Fibroblast of peridontal ligament (primary cell): ENCODE measurements around the gene CAPRIN1.
A peak's percentile ranks its signal among the peaks of the same experiment; 100 is the strongest.
"Not testable (repeated sequence)": the region's sequence is repeated elsewhere in the genome, so short reads cannot be mapped to it uniquely, and the experiment has no call there.

Source experiments
- DNase-seq: peaks from one replicate; pipeline ENCODE4 v3.0.0-alpha.2; 2010; ENCODE audit errors: extremely low read depth

CAPRIN1 gene

DNA sequence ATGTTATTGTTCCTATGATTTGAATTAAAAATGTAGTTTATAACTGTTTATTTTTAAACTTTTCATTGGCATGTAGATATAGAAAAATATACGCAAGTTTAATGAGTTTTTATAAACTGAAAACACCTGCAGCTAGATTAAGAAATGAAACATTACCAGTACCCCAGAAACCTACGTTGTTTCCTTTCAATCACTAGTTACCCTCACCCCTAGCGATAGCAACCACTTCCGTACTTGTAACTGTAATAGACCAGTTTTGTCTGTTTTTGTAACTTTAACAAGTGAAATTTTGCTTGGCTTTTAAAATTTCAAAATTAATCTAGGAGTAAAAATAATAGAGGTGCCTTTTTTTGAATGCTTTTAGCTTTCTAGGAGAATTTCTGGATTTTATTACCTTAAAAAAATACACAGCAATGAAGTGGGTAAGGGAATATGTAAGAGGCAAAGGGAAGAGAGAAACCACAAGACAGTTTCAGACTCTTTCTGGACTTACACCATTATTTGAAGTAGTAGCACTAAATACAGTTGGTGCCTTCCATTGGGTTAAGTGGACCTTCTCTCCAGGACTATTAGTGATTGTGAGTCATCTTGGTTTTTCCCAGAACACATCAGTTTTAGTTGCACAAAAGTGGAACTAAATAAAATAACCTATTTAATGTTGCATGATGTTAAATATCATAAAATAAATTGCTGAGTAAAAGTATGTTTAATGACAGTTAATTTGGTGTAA lies 35.2 kb downstream of the CAPRIN1 start:
- DNase-seq: peak; percentile 27

DNA sequence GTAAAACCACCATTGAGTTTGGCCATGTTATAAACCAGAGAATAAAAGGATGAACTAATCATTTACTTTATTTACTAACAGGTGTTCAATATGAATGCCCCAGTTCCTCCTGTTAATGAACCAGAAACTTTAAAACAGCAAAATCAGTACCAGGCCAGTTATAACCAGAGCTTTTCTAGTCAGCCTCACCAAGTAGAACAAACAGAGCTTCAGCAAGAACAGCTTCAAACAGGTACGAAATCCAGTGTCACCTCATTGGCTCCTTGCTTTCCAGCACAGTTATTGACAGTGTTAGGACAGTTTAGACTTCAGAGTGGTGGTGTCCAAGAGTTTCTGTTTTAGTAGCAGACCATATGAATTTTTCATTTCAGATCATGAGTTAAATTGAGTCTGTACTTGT lies 40.3 kb downstream of the CAPRIN1 start:
- DNase-seq: no peak

DNA sequence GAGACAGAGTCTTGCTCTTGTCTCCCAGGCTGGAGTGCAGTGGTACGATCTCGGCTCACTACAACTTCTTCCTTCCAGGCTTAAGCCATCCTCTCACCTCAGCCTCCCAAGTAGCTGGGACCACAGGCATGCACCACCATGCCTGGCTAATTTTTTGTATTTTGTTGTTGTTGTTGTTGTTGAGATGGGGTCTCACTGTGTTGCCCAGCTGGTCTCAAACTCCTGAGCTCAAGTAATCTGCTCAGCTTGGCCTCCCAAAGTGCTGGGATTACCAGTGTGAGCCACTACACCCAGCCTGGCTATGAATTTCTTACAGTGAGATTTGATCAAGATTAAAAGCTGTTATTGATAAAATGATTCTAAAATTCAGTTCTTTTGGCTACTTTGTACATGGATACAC lies 43.4 kb downstream of the CAPRIN1 start:
- DNase-seq: not testable (repeated sequence)

DNA sequence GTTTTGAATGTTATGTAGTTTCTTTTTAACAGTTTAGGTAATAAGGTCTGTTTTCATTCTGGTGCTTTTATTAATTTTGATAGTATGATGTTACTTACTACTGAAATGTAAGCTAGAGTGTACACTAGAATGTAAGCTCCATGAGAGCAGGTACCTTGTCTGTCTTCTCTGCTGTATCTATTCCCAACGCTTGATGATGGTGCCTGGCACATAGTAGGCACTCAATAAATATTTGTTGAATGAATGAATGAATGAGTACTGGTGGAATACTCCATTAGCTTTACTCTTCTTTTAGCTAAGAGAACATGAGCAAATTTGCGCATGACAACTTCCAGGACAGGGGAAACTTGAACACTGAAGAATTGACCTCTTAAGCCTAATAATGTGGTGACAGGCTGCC lies 47.3 kb downstream of the CAPRIN1 start:
- DNase-seq: no peak

DNA sequence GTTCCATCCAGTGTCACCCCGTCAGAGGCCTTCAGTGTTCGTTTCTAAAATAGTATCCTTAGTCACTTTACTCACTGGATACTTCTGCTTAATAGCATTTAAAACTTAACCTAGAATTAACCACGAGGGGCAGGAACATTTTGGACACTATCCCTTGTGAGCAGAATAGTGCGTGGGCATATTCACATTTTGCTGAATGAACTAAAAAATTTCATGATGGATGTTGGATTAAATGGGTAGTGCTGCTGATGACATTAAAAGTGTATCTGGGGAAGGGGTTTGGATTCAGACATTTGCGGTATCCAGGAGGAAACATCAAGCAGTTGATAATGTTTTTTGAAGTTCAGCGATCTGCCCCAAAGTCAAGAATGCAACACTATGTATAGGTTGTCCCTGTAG lies 53.1 kb downstream of the CAPRIN1 start:
- no peak for DNase-seq

DNA sequence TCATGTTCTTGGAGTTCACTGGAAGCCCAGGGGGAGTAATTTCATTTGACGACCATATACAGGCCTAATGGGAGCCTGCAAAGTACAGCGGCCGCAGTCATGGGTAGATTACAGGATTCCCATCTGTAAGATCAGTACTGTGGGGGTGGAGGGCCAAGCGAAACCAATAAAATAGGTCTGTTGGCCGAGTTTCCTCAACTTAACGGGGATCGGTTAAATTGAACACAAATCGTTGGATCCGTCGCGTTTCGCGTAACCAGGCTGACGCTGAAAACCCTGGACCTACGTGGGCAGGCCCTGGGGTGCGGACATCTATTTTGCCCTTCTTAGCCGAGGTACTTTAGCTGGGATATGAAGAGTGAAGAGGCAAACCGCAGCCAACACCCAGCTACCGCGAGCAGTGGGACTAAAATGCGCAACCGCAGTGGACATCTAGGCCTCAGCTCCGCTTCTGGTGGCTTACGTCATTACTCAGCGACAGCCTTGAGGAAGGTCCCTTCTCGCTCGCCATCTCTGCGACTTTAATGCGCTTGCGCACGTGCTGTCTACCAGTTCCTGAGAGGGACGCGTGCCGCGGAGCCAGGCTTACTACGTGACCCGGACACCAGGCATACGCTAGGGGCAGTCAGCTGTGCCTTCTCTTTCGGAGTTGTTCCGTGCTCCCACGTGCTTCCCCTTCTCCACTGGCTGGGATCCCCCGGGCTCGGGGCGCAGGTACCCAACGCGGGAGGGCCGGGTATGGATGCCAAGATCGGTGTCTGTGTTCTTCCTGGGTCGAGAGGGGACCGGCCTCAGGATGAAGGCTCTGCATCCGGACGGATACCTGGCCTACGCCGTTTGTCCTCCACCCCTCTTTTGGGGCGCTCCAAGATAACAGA lies 53.8 kb downstream of the CAPRIN1 start, which contains the start of gene NAT10:
TSS of gene NAT10 (plus strand) at position 551 of the 878 bp plus-strand sequence. CDS start 2,597 bp downstream, outside the sequence.
- DNase-seq: peak; percentile 99

DNA sequence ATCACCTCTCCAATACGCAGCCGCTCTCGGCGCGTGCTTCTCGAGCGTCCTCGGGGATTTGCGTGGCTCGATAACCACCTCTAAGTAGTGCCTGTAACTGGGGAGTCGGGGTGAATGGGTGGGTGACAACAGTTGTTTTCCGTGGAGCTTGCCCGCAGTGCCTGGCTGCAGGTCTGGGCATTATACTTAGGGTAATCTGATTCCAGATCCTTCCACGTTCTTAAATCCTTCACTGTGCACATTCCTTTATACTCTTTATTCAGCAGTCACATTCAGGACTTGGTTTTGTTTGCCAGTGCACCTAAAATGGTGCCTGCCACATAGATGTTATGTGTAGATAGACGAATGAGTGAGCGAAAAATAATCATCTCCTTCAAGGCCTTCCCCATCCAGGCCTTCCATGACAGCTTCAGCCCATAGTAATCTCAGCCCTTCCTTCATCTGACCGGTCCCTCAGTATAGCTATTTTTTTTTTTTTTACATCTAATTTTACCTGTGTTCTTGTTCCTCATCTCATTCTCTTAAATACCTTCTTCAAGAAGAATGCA lies 54.5 kb downstream of the CAPRIN1 start:
- peak; percentile 38 for DNase-seq

DNA sequence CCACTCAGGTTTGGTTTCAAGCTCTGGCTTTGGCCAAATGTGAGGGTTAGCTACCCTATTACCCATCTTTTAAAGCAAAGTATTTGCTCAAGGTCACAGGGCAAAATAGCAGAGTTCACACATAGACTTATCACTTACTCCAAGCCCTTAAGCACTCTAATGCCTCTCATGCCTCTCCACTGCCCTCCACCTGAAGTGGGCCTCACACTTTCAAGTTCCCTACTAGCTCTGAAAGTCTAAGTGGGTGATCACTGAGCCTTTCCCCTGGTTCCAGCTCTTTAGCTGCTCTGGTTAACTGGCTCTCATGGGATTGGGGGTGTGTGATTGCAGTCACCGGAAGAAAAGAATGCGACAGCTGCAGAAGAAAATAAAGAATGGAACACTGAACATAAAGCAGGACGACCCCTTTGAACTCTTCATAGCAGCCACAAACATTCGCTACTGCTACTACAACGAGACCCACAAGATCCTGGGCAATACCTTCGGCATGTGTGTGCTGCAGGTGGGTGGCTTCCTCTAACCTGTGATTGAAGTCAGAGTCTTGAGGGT lies 60.3 kb downstream of the CAPRIN1 start:
- no peak for DNase-seq

DNA sequence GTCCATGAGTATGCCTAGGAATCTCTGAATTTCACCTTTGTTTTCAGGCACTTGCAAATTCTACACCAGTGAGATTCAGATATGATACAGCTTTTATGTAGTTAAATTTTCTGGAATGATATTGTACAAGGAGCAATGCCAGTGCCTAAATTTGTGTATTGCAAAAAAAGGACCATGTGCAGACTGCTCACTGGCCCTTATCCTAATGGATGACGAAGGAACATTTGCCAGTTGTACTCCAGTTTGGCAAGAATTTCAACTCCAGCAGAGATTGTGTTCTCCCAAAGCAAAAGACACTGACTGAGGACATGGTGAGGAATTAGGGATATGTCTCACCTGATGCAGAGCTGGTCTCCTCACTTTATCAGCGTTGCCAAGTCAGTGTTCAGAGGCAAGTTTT lies 62.5 kb downstream of the CAPRIN1 start:
- no peak for DNase-seq

DNA sequence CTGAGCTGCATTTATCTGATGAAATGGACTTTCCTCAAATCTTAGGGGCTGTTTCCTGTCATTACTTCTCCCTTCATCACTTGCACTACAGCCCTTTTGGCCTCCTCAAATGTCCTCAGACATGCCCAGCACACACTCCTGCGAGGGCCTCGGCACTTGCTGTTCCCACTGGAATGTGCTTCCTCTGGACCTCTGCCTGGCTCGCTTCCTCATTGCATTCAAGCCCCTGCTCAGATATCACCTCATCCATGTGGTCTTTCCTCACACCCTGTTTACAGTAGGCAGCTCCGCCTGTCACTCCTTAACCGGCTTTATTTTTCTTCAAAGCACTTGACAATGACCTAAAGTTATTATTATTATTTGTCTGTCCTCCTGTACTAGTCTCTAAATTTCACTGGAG lies 62.9 kb downstream of the CAPRIN1 start:
- DNase-seq: no peak

DNA sequence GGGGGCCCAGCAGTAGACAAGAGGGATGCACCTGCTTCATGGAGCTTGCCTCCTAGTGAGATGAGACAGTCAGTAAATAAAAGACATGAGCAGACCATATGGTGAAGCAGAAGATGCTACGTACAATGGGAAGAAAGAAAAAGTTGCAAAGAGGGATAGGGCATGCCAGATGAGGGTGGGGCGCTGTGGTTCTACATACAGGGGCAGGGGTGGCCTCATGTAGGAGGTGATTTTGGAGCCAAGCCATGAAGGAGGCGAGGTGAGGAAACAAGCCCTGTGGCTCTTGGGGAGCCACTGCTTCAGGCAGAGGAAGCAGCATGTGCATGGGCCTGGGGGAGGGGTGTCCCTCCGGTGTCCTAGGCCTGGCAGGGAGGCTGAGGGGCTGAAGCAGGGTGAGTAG lies 69.1 kb downstream of the CAPRIN1 start:
- DNase-seq: no peak

DNA sequence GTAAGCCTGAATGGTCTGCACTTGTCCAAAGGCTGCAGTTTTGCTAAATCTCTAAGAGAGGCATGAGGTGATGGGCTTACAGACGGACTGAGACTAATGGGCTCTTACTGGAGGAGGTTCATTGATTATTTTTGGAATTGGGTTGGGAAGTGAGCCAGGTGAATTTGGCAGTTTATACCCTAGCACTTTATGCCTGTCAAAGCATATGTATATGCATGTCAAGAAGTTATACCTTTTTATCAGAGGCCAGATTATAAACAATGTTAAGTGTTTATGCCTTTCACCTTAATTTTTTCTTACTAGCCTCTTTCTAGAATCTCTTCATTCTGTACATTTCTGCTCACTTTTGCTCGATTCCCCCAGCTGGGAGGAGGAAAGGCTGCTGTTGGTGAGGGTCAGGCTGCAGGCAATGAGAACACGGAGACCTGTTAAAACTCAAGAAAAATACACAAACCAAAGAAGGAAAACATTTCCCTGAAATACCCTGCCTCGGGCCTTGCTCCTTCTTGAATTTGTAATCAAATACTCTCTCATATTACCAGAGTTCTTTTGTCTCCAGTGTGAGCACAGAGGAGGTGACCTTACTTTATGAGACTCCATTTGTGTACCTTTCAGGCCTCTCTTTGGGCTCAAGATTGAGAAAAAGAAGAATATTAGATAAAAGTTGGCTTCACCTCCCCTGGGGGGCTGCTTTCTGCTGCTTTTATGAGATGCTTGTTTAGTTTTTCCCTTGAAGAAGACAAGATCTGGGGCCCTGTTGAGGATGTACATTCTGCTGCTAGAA lies 73.5 kb downstream of the CAPRIN1 start:
- DNase-seq: no peak

DNA sequence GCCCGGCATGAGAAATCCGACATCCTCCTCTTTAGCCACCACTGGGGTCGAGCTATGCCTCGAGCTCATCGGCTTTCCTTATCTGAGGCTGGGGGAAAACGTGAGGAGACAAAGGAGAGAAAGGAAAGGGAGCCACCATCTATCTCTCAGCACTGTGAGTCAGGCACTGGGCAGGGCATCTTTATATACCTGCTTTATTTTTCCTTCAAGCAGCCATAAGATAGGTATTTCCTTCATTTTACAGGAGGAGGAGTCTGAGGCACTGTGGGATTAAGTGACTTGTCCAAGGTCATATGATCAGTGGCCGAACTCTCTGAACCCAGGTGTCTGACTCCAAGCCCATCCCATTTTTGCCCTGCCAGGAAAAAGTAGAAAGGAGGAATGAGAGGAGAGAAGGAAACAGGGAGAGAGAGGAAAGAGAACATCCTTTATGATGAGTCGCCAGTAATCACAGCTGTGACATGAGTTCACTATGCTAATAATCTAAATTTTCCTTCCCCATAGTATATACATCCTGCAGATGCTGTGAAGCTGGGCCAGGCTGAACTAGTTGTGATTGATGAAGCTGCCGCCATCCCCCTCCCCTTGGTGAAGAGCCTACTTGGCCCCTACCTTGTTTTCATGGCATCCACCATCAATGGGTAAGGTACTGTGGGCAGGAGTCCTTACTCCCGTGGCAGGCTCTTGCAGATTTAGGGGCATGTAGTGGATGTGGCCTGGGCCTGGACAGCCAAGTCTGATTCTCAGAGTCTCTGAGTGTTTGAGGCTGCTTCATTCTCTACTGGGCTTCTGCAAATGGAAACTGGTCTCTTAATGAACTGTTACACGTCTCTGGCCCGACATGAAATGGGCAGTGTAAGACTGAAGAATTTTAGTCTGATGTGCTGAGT lies 75.7 kb downstream of the CAPRIN1 start:
- no peak for DNase-seq

DNA sequence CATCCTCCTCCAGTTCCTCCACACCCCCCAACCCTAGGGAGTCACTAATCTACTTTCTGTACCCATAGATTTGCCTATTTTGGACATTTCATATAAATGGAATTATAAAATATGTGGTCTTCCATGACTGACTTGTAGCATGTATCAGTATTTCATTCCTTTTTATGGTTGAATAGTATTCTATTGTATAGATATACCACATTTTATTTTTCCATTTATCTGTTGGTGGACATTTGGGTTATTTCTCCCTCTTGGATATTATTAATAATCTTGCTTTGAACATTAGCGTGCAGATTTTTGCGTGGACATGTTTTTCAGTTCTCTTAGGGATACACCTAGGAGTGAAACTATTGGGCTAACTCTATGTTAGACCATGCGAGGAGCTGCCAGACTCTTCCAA lies 77.3 kb downstream of the CAPRIN1 start:
- no peak for DNase-seq

DNA sequence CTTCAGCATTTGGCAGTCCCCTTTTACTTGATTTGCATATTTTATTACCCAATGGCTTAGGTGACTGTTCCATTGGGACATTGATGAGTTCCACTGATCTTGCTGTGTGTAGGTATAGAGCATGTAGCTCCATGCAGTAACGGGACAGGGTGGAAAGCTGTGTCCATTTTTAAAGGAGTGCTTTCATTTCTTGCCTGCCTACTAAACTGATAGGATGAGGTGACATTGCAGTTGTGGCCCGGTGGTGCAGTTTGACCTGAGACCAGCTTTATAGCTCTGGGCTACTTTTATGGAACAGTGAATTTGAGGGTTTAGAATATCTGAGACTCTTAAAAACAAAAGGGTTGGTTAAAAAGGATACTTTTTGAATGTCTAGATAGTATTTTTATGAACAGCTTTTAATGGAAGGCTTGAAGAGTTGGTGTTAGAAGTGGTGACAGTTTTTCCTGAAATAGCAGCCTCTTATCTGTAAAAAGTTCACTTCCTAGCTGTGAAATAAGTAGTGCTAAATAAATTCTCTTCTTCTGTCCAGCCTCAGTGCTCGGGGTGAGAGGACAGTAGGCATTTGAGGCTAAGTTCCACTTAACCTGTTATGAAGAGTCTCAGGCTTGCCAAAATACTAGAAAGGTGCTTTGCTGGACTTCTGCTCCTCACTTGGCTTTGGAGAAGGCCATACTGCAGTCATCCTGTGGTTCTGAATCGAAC lies 80.9 kb downstream of the CAPRIN1 start:
- no peak for DNase-seq

DNA sequence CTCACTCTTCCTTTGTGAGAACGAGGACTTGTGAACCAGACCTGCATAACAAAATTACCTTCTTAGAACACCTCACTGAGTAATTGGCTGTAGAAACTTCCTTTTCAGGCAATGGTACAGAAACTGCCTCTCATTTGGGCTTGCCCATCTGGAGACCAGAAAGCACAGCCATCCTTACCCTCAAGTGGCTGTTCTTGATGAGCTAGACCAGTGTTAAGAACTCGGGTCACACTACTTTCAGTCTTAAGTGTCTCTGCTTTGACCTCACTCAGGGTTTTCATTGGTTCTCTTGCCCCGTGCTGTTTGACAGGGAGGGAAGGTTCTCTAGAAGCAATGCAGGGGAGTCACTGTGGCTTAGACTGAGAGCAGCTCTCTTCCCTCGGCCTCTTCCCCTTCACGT lies 83.2 kb downstream of the CAPRIN1 start:
- no peak for DNase-seq

DNA sequence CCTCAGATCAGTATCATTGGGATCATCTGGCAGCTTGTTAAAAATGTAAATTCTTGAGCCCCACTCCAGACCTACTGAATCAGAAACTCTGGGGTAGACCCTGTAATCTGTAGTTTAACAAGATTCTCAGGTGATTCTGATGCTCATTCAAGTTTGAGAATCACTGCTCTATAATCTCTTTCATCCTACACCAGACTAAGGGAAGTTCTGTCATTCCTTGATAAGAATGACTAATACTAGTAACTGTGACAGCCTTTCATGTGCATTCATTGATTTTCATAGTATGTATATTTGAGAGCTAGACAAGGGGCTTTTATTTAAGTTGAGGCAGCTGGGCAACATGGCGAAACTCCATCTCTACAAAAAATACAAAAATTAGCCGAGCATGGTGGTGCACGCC lies 83.9 kb downstream of the CAPRIN1 start:
- DNase-seq: no peak

DNA sequence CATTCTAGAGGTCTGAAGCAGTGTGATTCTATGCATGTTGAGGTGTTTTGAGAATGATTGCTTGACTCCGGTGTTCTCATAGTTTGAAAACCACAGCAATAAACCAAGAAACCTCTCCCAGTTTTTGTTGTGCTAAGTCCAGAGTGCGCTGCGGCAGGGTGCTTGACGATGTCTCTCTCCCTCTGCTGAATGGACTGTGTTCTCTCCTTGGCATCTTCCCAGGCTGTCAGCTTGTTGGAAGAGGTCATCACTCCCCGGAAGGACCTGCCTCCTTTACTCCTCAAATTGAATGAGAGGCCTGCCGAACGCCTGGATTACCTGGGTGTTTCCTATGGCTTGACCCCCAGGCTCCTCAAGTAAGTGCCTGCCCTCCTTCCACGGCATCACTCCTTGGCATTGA lies 84.9 kb downstream of the CAPRIN1 start:
- no peak for DNase-seq

DNA sequence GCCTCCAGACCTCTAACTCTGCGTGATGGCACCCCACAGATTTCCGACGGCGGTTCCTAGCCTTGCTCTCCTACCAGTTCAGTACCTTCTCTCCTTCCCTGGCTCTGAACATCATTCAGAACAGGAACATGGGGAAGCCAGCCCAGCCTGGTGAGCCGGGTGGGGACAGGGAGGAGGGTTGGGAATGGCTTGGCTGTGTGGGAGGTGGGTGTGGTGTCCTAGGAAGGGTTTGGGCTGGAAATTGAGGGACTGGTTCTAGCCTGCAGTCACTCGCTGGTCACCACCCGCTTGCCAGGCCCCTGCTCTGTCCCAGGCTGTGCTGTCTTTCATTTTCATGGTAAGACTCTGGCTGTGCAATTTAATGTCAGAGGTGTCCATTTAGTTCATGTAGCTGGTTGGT lies 87.8 kb downstream of the CAPRIN1 start:
- DNase-seq: no peak

DNA sequence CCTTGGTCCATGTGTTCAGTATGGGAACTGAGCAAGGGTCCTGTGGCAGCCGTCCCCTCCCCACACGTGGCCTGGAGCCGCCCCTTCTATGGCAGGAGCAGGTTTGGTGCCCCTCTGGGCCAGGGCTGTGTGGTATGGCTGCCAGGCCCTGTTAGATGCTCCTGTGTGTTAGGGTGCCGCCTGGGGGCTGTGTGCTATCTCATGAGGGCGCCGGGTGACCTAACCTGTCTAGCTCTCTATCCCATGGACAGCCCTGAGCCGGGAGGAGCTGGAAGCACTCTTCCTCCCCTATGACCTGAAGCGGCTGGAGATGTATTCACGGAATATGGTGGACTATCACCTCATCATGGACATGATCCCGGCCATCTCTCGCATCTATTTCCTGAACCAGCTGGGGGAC lies 88.6 kb downstream of the CAPRIN1 start:
- DNase-seq: no peak
